GM18520 (cell line): ENCODE measurements around the gene YY1.
A peak's percentile ranks its signal among the peaks of the same experiment; 100 is the strongest.
"Not testable (repeated sequence)": the region's sequence is repeated elsewhere in the genome, so short reads cannot be mapped to it uniquely, and the experiment has no call there.

ENCODE experiments used
- ATAC-seq: cut with Tn5 transposase; IDR thresholded peaks from one replicate; pipeline ENCODE4 v1.9.1; 2021; ENCODE audit not compliant: unreplicated experiment

The YY1 gene

DNA sequence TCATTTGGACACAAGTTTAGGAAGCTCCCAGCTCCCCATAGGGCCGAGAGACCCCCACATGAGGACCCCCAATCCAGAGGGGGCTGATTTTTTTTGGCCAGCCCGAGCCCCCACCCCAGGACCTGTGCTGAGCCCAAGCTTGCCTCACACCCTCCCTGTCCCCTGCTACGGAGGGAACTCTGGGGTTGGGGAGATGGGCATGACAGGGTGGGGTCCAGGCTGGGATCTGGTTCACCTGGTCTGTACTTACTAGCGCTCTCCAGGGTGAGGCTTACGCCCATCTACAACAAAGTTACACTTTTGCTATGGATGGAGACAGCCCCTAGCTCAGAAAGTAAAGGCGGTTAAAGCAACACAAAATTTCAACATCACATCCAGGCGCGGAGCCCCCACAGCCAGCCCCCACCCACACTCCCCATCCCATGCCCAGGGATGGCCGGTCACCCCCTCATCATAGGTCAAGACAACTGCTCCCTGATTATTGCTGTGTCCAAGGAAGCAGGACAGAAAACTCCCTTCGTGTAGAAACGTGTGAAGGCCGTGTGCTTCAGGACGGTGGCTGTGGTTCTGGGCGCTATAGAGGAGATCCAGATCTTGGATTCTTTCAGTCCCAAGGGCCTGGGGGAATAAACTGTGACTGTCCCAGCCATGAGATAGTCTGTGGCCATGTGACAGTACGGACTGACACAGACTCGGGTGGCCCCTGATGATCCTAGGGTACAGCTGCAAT, 56.6 kb downstream of the YY1 start:
- ATAC-seq: no peak

DNA sequence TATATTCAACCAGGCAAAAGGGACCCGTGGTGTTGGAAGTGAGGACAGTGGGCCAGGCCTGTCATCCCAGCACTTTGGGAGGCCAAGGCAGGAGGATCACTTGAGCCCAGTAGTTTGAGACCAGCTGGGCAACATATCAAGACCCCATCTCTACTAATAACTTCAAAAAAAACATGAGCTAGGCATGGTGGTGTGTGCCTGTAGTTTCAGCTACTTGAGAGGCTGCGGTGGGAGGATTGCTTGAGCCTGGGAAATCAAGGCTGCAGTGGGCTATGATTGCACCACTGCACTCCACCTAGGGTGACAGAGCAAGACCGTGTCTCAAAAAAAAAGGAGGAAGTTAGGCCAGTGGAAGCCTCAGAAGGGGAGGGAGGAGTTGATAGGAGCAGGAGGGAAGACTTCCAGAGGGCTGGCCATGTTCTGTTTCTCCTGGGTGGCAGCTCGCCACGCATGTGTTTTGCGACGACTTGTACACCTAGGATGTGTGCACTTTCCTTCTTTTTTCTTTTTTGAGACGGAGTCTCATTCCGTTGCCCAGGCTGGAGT, 57.2 kb downstream of the YY1 start:
- ATAC-seq: no peak

DNA sequence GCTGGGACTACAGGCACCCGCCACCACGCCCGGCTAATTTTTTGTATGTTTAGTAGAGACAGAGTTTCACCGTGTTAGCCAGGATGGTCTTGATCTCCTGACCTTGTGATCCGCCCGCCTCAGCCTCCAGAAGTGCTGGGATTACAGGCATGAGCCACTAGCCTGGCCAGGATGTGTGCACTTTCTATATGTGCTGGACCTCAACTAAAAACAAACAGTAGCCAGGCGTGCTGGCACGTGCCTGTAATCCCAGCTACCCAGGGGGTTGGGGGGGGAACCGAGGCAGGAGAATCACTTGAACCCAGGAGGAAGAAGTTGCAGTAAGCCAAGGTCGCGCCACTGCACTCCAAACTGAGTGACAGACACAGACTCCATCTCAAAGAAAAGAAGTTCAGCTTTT, 57.8 kb downstream of the YY1 start:
- ATAC-seq: not testable (repeated sequence)

DNA sequence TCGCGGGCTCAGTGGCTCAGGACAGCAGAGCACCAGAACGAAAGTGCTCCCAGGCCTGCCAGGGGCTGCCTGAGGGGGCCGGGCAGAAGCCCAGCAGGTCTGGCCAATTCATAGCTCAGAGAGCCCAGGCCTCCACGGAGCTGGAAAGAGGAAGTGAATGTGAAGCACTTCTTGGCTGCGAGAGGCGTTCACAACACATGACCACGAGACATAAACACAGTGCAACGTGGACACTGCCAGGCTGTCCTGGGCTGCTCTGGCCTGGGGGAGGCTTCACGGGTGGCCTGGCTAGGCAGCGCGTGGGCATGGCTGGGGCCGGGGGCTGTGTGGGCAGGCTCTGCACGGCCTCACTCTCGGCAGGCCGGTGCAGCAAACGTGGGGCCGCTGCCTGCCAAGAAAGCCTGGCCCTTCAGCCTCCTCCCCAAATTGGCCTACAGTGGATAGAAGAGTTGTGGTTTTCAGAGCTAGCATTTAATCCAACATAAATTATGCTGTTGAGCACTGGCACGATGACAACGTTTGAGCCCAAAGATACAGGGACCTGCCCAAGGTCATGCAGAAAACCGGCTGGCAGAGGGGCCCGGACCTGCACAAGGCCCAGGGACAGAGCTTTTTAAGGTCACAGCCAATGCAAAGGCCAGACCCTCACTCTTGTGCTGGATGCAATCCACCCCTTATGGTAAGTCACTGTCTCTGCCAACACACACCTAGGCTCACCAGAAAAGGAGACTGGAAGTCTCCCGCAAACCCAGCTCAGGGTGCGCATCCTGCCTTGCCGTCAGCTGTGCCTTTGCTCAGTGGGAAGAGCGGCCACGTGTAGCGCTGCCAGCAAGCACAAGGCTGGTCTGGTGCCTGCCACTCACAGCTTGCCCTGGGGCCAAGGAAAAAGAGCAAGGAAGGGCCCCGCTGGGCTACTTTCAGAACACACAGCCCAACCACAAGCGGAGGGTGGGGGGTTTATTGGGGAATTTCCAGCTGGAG, 58.7 kb downstream of the YY1 start:
- ATAC-seq: peak; percentile 87

DNA sequence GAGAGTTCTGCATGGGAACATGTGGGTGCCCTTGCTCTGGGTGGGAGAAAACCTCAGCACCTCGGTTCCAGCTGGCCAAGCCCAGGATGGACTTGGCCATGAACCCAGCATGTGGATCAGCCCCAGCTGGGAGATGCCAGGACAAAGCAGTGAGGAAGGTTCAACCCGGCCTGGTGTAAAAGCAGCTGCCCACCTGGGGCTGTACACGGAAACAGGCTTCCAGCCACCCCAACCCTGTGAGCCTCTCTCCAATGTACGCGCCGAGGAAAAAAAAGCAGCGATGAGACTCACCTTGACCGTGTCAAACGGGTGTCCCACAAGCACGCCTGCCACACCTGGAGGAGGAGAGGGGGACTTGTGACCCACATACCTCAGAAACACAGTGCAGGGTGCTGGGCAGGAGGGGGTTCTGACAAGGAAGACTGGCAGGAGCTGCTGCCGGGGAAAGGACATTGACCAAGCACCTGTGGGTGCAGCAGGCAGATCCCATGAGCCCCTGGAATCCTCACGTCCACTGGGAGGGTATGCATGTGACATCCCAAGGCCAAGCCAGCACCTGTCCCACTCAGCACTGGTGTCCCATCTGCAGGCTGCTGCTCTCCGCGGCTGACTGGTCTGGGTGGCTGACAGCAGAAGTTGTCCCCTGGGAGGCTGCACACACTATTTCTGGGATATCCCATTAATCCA, 59.8 kb downstream of the YY1 start:
- no peak for ATAC-seq

DNA sequence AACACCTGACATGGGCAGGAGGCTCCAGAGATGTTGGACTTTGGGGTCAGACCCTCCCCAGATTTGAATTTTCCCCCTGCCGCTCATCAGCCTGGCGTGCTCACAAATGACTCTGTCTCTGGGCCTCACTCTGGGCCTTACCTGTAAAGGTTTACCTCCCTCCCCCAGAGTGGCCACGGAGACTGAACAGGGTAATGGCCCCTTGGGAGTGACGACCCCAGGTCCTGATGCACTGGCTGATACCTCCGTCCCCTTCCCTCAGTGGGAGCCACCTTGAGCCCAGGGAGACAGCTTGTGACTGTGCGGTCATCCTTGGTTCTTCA, 60.3 kb downstream of the YY1 start:
- no peak for ATAC-seq

DNA sequence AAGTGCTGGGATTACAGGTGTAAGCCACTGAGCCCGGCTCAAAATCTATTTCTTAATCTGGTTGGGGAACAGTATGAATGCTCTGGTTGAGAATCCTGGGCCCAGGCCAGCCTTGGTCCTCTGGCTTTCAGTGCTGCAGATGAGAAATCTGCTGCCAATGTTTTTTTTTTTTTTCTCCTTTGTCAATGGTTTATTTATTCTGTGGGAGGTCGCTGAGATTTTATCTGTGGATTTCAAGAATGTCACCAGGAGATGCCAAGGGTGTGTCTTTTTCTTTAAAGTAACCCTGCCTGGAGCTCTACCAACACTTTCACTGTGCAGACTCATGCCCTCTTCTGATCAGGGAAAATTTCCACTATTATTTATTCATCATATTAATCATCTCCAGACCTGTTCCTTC, 63.7 kb downstream of the YY1 start:
- ATAC-seq: no peak

DNA sequence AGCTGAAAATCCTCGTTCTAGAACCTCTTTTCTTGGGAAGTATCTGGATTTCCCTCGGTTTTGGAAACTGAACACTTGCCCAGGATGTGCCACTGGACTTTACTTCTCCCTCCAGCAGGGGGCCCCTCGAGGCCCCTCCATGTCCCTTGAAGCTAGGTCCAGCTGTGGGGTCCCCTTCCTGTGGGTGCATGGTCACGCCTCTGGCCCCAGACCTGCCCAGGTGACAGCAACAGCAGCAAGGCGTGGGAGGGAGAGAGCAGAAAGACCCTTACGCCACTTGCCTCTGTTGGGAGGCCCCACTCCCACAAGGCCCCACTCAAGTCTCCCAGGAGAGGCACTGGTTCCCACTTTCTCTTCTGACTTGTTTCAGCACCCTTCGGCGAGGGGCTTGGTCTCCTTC, 64.2 kb downstream of the YY1 start:
- ATAC-seq: no peak

DNA sequence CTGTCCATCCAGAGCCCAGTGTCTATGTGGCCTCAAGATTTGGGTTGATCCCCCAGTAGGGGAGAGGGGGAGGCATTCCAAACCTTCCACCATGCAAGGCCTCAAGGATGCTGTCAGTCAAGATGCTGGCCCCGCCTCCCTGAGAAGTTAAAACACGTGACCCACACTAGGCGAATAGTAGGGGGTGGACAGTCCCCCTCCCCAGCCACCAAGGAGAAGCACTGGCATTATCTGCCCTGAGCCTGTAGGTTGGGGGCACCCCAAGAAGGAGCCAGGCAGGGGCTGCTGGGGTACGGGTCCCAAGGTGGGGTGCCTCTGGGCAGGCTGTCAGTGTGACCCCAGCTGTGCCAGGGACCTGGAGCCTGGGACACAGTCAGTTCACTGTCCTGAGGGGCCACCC, 65.0 kb downstream of the YY1 start:
- no peak for ATAC-seq

DNA sequence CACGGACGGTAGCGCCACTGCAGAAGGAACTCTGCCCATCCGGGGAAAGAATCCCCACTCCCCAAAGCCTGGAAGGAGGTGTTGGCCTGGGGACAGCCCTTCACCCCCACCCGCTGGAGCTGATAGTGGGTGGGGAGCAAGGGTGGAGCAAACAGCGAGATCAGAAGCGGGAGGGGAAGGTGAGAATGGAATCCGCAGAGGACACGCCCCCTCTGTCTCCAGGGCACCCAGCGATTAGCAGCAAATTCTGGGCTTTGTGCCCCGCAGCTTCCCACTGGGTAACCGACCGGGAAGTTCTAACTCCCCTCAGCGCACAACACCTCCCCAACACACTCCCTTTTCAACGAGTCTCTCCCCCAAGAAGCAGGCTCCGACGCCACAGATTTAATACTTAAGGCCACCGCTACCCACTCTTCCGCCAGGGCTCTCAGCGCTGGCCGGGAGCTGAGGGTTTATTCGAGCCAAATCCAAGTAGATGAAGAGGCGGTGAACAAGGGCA, 65.9 kb downstream of the YY1 start:
- no peak for ATAC-seq

DNA sequence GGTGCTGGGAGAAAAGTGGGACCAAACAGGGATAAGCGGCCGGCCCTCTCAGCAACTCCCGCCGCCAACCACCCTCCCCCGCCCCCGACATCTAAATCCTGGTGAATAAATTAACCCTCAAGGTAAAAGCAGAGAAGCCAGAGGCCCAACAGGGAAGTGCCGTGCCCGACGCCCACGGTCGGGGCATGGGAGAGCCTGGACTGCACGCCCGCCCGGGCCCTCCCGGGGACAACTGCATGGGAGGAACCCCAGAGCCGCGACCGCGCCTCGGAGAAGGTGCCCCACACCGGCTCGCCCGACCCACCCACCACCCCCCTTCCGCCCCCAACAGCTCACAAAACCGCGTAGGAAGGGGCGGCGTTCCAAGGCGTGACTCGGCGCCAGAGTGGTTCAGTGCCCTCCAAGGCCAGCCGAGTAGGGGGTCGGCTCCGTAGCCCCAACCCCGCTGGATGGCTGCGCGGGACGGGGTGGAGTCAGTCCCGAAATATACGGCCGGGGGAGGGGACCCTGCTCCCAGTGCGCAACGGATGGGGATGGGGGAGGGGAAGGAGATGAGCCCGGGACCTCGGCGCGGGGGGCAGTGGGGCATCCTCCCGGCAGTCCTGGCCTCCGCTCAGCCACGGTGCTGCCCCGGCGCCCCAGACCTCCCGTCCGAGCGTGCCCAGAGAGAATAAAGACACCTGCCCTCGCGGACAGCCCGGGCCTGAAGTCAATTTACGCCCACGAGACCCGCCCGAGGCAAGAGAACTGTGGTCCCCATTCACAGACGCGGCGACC, 66.6 kb downstream of the YY1 start:
- ATAC-seq: no peak

DNA sequence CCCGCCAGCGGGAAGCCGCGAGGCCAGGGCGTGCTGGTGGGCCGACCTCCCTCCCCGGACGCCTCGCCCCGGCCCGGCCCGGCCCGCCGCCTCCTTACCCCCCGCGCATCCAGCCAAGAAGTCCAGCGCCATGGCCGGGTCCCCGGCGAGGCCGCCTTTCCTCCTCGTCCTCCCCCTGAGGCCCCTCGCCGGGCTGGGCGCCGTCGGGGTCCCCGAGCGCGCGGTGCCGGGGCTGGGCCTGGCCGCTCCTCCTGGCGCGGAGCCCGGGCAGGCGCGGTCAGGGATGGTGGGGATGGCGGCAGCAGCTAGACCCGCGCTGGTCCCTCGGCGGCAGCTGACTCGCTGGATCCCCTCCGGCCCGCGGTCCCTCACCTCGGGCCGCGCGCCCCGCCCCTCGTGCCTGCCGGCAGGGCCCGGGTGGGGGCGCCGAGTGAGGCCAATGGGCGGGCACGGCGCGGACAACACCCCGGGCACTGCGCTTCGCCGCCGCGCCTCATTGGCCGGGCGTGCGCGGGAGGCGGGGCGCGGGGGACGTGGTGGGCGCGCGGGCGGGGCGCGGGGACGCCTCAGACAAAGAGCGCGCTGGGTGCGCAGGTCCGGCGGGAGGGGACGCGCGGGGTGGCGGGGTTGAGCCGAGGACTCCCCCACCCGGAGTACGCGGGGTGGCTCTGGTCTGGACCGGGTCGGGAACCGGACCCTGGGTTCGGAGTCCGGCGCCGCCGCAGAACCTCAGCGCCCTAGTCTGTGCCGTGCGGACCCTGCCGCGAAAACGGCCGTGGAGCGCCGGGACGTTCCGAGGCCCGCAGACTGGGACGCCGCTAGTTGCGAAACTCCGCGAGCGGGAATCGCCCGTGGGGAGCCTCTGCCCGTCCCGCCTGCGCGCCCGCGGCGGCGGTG, 67.4 kb downstream of the YY1 start, which contains the start of gene SLC25A29:
Gene SLC25A29, minus strand, starts transcription at position 344 of the 897 bp plus-strand sequence. Its CDS starts 212 bp downstream, at position 132.
- ATAC-seq: peak; percentile 81

DNA sequence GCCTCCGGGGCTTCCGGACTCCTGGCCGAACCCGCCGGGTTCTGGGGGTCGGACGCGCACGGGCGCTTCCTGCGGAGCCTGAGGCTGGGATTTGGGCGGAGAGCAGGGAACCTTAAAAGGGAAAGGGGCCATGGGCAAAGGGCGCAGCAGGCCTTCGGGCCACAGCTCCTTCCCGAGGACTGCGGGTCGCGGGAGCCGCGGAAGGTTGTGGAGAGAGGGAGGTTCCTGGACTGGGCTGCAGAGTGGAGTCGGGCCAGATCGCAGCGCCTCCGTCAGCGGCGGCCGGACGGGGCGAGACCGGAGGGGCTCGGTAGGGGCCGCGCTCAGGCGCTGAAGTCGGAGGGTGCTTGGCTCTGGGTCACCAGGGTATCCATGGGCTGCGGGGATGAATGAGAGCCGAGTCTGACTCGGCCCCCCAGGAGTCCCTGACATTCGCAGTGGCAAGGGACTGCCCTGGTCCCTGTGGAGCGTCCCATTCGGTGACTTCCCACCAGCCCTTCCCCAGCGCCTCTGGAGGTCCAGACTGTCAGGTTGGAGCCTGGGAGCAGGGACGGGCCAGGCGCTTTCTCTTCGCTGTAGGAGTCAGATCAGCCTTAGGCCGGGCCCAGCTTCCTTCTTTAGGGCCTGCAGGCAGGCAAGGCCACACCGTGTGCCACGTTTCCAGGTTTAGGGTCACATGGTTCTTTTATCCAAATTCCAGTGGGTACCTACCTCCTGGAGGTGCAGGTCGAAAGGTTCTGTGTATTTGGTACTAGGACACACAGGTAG, 68.2 kb downstream of the YY1 start:
- ATAC-seq: no peak

DNA sequence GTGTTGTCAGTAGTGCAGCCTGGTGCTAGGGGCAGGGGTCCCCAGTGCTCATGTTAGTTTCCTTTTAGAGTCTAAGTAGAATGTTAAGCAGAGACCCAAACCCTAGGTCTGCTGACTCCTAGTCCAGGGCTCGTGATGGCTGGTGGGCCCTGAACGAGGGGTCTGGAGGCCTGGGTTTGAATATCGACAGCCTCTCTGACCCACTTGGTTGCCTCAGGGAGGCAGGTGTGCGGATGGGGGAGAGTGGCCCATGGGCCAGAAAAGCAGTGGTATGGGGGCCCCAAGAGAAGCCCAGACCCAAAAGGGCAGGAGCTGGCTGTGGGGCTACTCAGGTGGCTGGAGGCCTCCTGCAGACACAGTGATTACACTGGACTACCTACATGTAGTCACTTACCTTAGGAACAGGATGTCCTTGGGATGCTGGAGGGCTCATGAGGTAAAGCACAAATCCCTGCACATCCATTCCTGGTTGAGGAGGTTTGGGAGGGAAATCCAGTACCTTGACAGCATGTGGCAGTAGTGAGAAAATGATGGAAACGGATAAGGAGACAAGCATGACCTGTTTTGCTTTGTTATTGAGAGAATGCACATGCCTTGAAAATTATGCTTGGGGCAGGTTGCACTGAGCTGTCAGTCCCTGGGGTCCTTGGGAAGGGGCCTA, 69.0 kb downstream of the YY1 start:
- no peak for ATAC-seq

DNA sequence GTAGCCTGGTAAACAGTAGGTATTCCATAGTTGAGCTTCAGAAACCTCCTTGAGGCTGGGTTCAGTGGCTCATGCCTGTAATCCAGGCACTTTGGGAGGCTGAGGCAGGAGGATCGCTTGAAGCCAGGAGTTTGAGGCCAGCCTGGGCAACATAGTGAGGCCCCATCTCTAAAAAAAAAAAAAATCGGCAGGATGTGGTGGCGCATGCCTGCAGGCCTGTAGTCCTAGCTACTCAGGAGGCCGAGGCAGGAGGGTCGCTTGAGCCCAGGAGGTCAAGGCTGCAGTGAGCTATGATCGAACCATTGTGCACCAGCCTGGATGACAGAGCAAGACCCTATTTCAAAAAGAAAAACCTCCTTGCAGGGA, 69.5 kb downstream of the YY1 start:
- ATAC-seq: not testable (repeated sequence)

DNA sequence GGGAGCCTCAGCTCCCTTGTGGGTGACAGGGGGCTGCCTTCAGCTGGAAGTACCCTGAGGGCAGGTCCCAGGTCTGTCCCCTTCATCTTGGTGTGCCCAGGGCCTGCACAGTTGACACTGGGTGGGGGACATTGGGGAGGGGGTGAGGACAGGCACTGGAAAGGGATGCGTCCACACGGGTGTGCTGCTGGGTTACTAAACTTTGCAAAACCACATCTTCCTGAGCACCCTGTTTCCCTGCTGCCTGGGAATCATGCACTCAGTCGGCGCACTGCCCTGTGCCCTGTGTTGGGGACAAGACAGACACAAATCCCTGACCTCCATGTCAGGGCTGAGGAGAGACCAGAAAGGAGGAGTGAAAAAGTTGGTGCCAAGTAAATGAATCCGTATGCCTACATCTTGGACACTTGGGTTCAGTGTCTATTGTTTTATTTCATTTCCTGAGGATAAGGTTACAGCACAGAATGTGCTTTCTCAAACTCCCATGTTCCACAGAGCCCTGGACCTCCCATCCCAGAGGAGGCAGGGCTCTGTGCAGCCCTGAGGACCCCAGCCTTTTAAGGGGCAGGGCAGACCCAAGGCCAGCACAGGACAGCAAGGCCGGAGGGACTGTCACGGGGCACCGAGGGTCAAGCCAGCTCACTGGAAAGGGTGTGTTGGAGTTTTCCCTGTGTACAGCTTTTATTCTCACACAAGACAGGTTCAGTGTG, 70.2 kb downstream of the YY1 start:
- ATAC-seq: no peak

DNA sequence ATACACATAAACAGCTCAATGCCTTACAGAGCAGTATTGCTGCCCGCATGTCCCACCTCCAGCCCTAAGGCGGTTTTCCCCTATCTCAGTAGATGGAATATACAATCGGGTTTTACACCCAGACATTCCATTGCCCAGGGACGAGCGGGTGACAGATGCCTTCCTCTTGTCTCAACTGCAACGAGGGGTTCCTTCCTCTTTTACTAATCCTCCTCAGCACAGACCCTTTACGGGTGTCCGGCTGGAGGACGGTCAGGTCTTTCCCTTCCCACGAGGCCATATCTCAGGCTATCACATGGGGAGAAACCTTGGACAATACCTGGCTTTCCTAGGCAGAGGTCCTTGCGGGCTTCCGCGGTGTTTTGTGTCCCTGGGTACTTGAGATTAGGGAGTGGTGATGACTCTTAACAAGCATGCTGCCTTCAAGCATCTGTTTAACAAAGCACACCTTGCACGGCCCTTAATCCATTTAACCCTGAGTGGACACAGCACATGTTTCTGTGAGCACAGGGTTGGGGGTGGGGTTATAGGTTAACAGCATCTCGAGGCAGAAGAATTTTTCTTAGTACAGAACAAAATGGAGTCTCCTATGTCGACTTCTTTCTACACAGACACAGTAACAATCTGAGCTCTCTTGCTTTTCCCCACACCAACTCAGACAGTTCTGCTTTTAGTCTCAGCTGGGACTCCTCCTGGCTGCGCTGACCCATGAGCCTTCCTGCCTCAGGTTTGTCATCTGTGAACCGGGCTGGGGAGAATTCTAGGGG, 73.3 kb downstream of the YY1 start:
- ATAC-seq: not testable (repeated sequence)
